ENCODE data around the gene USF3.

DNA sequence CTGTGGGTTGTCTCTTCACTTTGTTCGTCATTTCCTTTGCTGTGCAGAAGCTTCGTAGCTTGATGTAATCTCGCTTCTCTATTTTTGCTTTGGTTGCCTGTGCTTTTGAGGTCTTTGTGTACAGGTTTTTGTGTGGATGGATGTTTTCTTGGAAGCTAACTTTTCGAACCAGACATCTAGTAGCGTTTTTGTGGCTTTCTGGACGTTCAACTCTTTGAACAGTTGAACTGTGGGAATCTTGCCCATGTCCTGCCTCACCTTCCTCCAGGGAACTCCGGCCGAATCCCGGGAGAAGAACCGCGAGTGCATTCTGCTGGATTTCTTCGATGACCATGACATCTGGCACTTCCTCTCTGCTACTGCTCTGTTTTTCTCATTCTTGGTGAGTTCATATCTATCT is 70.6 kb downstream of the USF3 start:
- TF ChIP-seq, protein P1, sequence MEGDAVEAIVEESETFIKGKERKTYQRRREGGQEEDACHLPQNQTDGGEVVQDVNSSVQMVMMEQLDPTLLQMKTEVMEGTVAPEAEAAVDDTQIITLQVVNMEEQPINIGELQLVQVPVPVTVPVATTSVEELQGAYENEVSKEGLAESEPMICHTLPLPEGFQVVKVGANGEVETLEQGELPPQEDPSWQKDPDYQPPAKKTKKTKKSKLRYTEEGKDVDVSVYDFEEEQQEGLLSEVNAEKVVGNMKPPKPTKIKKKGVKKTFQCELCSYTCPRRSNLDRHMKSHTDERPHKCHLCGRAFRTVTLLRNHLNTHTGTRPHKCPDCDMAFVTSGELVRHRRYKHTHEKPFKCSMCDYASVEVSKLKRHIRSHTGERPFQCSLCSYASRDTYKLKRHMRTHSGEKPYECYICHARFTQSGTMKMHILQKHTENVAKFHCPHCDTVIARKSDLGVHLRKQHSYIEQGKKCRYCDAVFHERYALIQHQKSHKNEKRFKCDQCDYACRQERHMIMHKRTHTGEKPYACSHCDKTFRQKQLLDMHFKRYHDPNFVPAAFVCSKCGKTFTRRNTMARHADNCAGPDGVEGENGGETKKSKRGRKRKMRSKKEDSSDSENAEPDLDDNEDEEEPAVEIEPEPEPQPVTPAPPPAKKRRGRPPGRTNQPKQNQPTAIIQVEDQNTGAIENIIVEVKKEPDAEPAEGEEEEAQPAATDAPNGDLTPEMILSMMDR (IDR thresholded peaks at IDR 0.05) = no peak
- no peak for TF ChIP-seq POLR2A (IDR thresholded peaks at IDR 0.05)

Data from heart left ventricle (tissue), 13 donors.